ENCODE data around the gene OVCH2.
"Not testable (repeated sequence)": the region's sequence is repeated elsewhere in the genome, so short reads cannot be mapped to it uniquely, and the experiment has no call there.

Gene OVCH2

DNA sequence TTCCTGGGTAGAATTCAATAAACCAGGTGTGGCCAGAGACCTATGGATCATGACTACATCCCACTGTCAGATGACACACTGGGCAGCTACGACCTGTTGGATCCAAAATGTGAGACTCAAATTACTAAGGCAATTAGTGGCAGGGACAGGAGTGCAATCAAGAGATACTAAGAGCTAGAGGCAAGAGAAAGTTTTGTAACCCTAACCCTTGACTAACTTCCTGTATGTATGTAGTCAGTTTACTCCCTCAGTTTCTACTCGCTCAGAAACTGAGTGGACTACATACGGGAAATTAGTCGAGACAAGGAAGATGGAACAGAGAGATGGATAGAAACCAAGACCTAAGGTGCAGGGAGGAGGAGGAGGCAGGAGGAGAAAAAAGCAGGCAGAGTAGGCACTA, 35.6 kb downstream of the OVCH2 start:
- DNase-seq = no peak

GRCh38 chr11:7668911-7669310, 37.4 kb downstream of the OVCH2 start:
- DNase-seq = no peak

- DNase-seq = no peak
Observed at GRCh38 chr11:7668464-7668863, 37.8 kb downstream of the OVCH2 start.

- no peak for DNase-seq
Observed at GRCh38 chr11:7667460-7667859, 38.8 kb downstream of the OVCH2 start.

DNA sequence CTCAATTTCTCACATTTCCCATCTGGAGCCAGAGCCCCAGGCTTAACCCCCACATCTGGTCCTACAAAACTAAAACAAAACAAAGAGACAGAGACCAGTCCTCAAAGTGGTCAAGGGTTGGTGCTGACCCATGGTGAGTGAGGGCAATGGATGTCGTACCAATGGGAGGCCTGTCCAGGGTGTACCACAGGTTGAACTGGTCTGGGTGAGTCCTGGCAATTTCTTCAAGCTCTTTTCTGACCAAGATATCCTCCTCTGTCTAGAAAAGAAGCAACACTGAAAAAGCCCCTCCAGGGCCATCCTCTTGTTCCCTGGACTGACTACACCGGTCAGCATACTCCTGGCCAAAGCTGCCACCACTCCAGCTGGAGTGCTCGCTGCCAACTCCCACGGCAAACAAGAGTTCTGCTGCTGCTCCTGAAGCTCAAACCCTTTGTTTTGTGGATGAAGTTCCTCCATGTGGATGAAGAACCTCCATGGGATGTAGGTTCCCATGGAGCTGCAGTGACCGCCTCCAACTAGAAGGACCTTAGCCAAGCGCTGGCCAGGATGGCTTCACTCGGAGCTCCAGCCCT, 39.9 kb downstream of the OVCH2 start:
- DNase-seq = no peak

DNA sequence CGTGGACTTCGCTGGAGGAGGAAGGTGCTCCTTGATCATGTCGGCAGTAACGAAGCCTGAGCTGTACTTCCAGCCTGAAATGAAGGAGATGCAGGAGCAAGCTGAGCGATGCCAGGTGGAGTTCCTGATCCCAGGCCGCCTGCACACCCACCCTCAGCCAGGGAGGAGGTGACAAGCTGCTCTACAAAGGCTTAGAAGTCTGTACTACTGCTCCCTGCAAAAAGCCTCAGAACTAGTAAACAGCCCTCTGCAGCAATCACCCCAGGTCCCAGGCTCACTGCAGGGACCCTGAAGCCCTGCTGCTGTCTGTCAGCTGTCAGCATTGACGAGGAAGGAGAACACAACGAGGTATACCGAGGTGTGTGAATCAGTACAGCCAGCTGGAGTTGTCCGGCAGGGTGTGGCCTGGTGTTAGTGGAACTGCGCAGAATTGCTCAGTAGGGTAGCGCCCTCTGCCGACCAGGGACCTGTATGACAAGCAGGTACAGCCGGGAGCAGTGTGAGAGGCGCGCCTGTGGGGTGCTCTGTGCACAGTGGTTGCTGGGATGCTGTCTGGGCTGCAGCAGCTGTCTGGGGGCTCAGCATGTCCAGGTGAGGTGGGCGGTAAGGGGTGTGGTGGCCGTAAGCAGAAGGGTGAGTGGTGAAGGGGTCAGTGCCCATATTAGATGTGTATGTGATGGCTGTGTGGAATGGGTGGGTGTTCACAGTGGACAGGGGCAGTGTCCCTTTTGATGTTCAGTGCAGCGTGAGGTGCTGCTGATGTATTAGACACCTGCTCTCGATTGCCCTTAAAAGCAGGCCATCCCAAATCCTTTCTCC, 40.6 kb downstream of the OVCH2 start:
- DNase-seq = peak; percentile 63

DNA sequence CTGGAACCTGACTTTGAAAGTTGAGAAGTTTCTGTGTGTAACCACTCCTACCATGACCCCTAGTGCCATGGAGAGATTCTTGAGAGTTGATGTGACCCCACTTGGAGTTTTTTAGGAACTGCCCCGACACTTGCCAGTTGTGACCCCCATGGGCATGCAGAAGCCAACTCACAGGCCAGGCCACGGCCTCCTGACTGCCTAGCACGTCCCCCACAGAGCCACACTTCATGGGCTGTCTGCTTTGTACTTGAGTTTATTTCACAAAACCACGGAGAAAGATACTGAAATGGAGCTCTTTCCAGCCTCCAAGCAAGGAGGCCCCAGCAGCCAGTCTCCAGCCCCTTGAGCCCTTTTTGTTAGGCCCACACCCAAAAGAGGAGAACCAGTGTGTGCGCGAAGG, 41.4 kb downstream of the OVCH2 start:
- DNase-seq = no peak

GRCh38 chr11:7663531-7663930, 42.7 kb downstream of the OVCH2 start:
- DNase-seq = not testable (repeated sequence)

DNA sequence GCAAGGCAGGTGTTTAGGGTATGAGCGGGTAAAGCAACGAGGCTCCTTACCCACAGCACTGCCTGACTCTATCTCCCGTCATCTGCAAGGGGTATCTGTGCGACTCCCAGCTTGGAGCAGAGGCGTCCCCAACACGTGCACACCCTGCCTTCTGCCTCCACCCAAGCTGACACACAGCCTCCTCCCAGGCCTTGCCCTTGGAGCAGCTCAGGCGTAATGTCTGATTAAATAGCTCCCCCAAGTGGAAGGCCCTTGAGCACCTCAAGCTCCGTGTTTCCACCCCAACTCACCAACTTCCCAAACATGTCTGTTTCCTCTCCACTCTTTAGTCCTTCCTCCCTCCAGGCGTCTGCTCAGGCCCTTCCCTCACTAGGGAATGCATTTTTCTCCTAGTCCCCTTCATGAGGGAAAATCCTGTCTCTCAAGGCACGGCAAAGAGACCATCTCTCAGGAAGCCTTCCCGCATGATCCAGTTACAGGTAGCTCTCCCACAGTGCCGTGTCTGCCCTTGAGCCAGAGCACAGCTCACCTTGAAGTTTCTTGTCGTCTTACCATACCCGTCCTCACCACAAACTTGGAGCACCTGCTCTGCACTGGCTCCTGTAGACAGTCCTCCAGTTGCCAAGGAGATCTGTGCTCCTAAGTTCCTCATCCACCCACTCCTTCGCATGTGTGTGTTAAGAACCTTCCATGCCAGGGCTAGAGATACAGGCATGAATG, 48.8 kb downstream of the OVCH2 start:
- DNase-seq = no peak

GRCh38 chr11:7656704-7657103, 49.6 kb downstream of the OVCH2 start:
- DNase-seq = no peak

GRCh38 chr11:7655253-7656217, 50.7 kb downstream of the OVCH2 start:
- DNase-seq = no peak

GRCh38 chr11:7654195-7654705, 52.0 kb downstream of the OVCH2 start:
- DNase-seq = no peak

DNA sequence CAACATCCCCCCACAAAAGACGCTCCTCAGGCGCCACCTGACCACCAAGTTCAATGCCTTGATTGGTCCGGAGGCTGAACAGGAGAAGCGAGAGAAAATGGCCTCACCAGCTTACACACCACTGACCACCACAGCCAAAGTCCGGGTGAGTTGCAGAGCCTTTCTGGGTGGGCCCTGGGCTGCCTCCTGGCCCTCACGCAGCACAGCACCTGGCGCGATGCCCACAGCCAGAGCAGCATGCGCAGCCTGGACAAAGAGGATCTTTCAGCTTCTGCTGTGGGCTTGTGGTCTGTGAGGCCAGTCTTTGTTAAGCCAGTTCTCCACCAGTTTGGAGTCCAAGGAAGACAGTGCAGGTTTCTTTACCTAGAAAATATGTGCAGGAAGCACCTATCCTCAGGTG, 54.6 kb downstream of the OVCH2 start:
- no peak for DNase-seq

- DNase-seq = no peak
Observed at GRCh38 chr11:7651140-7651551, 55.1 kb downstream of the OVCH2 start.

GRCh38 chr11:7648264-7648663, 58.0 kb downstream of the OVCH2 start:
- DNase-seq = no peak

- no peak for DNase-seq
Observed at GRCh38 chr11:7646866-7647265, 59.4 kb downstream of the OVCH2 start.

DNA sequence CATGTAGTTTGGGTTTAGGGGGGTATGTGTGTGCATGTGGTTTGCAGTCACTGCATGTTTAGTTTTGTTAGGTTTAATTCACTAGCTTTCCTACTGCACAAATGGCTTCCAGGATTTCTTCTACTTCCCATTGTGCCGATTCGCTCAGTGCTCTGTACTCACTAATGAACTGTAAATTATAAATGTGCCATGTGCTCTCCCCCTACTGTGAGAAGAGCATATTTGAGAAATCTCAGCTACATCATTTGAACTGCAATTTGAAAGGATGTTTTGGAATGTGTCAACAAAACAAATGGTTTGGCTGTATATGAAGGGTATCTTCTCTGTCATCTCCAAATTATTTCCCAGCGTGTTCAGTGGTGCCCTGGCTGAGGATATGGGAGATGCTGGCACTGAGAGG, 61.1 kb downstream of the OVCH2 start:
- no peak for DNase-seq

DNA sequence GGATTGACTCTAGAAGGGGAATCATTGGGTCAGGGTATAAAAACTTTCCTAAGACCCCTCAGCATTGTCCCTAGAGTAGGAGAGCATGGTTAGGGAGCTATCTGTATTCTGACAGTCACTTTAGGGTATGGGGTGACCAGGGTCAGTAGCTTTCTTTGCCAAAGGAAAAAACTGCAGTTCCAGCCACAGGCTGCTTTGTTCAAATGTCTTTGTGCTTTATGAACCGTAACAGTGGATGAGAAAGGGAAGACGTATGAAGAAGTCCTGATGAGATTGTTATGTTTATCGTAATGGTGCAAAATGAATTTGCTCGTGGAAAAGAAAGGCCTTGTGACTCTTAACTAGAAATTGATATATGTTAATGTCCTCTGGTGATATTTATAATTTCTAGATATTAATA, 63.0 kb downstream of the OVCH2 start:
- no peak for DNase-seq

DNA sequence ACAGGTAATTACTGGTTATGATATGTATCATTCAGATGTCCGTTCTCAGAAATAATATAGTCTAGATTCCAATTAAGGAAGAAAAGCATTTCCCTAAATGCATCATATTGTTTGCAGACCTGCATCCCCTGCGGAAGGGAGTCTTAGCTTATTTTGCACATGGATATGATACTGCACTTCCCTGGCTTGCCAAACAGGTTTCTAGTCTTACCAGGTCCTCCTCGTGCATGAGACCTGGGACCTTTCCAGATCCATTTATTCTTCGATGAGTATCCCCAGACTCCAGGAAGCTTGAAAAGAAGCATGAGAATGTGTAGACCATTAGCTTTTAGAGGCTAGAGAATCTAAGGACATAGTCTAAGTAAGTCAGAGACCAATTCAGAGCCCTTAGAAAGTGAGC, 63.5 kb downstream of the OVCH2 start:
- DNase-seq = no peak

DNA sequence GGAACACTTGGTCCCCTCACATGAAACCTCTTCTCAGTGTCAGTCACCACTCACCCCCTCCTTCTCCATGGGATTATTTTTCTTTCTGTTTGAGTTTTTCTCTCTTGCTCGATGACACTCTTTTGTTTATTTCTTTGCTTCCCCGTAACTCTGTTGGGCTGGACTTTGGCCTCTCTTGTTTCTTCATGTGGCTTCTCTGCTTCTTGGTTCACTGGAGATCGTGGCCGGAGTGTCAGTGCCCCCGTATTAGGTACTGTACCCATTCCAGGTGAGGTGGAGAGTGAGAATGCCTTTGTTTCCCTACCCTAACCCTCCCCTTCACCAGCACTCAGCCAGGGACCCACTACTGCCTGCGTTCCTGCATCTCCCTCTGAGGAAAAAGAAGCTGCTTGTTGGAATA, 65.5 kb downstream of the OVCH2 start:
- DNase-seq = no peak

DNA sequence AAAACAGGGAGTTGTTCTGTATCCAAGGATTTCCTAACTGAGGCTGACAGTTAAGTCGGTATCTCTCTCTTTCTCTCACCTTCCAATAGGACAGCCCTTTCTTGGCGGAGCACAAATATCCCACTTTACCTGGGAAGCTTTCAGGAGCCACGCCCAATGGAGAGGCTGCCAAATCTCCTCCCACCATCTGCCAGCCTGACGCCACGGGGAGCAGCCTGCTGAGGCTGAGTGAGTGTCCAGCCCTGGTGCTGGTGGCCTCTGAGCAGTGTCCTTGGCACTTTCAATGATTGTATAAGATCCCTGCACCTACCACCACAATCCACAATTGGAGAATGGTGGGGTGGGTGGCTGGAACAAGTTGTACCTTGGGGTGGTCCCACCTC, 66.6 kb downstream of the OVCH2 start:
- no peak for DNase-seq
